ENCODE measurements around the gene CSNK1G1.

GRCh38 chr15:64379216-64379960, 23.4 kb upstream of the CSNK1G1 start:
- TF ChIP-seq CTCF (IDR thresholded peaks at IDR 0.05; ENCODE audit: low read length) = no peak
- no peak for TF ChIP-seq EZH2 (IDR thresholded peaks at IDR 0.05; ENCODE audit: borderline replicate concordance, low read length)

All from OCI-LY1 (cell line).